ENCODE measurements around the gene A3GALT2. TPM values are rescaled to one million over a fixed set of nuclear protein-coding genes. Genes with fewer than 3 reads are reported as not detected.

The A3GALT2 gene
- polyA plus RNA-seq, 1 donor from 2014 or later: 0.35 TPM

DNA sequence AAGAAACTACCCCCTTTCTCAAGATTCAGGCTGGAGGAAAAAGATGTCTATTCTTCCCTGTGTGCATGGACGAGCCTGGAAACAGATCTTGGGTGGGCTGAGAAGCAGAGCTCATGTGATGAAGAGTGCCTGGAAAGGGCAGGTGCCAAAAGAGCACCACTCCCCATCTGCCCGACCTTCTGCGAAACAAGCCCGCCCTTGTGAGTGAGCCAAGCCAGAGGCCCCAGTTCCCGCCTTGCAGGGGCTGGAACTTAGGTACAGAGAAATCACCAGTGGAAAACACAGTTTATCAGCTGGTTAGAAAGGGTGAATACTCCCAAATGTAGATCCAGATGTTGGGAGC lies 26.7 kb upstream of the A3GALT2 start:
- H4K20me1 ChIP-seq (ENCODE audit: insufficient read depth): peaks cover 10% of the 10 kb centered on the region
- H3K27ac ChIP-seq (ENCODE audit: low read length): peak overlapping the region; percentile 85
- no peaks in the 10 kb centered on the region for H3K9me2 ChIP-seq (ENCODE audit: insufficient read depth, low read length)
- no peaks in the 10 kb centered on the region for H3K9me3 ChIP-seq (ENCODE audit: low read length)
- no peaks in the 10 kb centered on the region for H3F3A ChIP-seq (ENCODE audit: insufficient read depth, low read length, poor library complexity, severe bottlenecking)
- H2AFZ ChIP-seq (ENCODE audit: low read depth, low read length): no peak overlapping the region
- H3K4me3 ChIP-seq (ENCODE audit: low read length): peak overlapping the region; percentile 86
- peaks cover 5% of the 10 kb centered on the region for H3K36me3 ChIP-seq (ENCODE audit: insufficient read depth, low read length)
- H3K9ac ChIP-seq (ENCODE audit: low read length): peak overlapping the region; percentile 84
- peaks cover 75% of the 10 kb centered on the region for H3K79me2 ChIP-seq (replicated peaks; ENCODE audit: insufficient read depth, low read length)
- TF ChIP-seq EP300 (conservative IDR thresholded peaks at IDR 0.05; ENCODE audit: poor library complexity, severe bottlenecking): no peak
- no peak for TF ChIP-seq EZH2 (IDR thresholded peaks at IDR 0.05; ENCODE audit: borderline replicate concordance, insufficient read depth, low read length, poor library complexity, severe bottlenecking)
- TF ChIP-seq, protein P1, sequence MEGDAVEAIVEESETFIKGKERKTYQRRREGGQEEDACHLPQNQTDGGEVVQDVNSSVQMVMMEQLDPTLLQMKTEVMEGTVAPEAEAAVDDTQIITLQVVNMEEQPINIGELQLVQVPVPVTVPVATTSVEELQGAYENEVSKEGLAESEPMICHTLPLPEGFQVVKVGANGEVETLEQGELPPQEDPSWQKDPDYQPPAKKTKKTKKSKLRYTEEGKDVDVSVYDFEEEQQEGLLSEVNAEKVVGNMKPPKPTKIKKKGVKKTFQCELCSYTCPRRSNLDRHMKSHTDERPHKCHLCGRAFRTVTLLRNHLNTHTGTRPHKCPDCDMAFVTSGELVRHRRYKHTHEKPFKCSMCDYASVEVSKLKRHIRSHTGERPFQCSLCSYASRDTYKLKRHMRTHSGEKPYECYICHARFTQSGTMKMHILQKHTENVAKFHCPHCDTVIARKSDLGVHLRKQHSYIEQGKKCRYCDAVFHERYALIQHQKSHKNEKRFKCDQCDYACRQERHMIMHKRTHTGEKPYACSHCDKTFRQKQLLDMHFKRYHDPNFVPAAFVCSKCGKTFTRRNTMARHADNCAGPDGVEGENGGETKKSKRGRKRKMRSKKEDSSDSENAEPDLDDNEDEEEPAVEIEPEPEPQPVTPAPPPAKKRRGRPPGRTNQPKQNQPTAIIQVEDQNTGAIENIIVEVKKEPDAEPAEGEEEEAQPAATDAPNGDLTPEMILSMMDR (IDR thresholded peaks at IDR 0.05; ENCODE audit: poor library complexity, severe bottlenecking): no peak
- no peak for TF ChIP-seq POLR2AphosphoS5 (IDR thresholded peaks at IDR 0.05)
- H3K27me3 ChIP-seq (ENCODE audit: insufficient read depth, low read depth, low read length): no peaks in the 10 kb centered on the region
- peak overlapping the region; percentile 95 for H3K4me2 ChIP-seq (ENCODE audit: low read length)

DNA sequence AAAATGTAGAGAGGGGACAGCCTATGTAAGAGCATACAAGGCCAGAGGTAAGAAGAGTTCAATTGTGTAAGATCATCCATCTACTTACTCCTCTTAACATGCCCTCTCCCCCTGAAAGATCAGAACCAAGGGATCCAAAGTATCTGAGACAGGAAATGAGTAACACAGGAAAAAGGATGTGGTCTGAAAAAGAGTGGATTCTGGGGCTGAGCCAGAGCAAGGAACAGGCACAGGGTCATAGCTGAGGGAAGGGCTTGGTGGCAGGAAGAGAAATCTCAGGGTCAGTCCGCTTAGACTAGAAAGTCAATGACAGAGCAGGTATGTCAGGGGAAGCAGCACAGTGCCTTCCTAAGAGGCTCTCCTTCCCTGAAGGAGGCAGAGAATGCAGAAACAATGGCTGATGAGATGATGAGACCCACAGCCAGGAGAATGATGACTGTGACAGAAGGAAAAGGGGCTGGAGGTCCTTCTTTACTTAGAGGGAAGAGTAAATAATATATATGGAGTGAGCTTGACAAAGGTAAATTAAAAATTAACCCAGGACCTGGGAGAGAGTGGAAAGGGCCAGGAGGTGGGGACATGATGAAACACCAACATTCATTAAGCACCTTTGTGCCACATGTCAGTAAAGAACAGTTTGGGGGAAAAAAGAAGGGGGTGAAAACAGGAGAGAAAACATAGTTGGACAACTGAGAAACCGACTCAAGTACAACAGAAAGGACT lies 26.2 kb upstream of the A3GALT2 start:
- no peak overlapping the region for H2AFZ ChIP-seq (ENCODE audit: low read depth, low read length)
- peak overlapping the region; percentile 85 for H3K27ac ChIP-seq (ENCODE audit: low read length)
- peak overlapping the region; percentile 86 for H3K4me3 ChIP-seq (ENCODE audit: low read length)
- no peak for TF ChIP-seq RAD21 (conservative IDR thresholded peaks at IDR 0.05)
- no peak for TF ChIP-seq MXI1 (conservative IDR thresholded peaks at IDR 0.05; ENCODE audit: poor library complexity, severe bottlenecking)
- TF ChIP-seq SMC3 (conservative IDR thresholded peaks at IDR 0.05; ENCODE audit: poor library complexity): no peak
- TF ChIP-seq TAF1 (IDR thresholded peaks at IDR 0.05; ENCODE audit: low read depth): no peak
- no peak for TF ChIP-seq POLR2AphosphoS5 (IDR thresholded peaks at IDR 0.05)
- TF ChIP-seq, protein P1 (IDR thresholded peaks at IDR 0.05; ENCODE audit: poor library complexity, severe bottlenecking): no peak
- no peak for TF ChIP-seq EP300 (conservative IDR thresholded peaks at IDR 0.05; ENCODE audit: poor library complexity, severe bottlenecking)
- TF ChIP-seq, protein P2, sequence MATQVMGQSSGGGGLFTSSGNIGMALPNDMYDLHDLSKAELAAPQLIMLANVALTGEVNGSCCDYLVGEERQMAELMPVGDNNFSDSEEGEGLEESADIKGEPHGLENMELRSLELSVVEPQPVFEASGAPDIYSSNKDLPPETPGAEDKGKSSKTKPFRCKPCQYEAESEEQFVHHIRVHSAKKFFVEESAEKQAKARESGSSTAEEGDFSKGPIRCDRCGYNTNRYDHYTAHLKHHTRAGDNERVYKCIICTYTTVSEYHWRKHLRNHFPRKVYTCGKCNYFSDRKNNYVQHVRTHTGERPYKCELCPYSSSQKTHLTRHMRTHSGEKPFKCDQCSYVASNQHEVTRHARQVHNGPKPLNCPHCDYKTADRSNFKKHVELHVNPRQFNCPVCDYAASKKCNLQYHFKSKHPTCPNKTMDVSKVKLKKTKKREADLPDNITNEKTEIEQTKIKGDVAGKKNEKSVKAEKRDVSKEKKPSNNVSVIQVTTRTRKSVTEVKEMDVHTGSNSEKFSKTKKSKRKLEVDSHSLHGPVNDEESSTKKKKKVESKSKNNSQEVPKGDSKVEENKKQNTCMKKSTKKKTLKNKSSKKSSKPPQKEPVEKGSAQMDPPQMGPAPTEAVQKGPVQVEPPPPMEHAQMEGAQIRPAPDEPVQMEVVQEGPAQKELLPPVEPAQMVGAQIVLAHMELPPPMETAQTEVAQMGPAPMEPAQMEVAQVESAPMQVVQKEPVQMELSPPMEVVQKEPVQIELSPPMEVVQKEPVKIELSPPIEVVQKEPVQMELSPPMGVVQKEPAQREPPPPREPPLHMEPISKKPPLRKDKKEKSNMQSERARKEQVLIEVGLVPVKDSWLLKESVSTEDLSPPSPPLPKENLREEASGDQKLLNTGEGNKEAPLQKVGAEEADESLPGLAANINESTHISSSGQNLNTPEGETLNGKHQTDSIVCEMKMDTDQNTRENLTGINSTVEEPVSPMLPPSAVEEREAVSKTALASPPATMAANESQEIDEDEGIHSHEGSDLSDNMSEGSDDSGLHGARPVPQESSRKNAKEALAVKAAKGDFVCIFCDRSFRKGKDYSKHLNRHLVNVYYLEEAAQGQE (IDR thresholded peaks at IDR 0.05; ENCODE audit: borderline replicate concordance): no peak
- peaks cover 81% of the 10 kb centered on the region for H3K79me2 ChIP-seq (replicated peaks; ENCODE audit: insufficient read depth, low read length)
- peak overlapping the region; percentile 84 for H3K9ac ChIP-seq (ENCODE audit: low read length)
- H3K9me3 ChIP-seq (ENCODE audit: low read length): no peaks in the 10 kb centered on the region
- no peaks in the 10 kb centered on the region for H3K27me3 ChIP-seq (ENCODE audit: insufficient read depth, low read depth, low read length)
- H3F3A ChIP-seq (ENCODE audit: insufficient read depth, low read length, poor library complexity, severe bottlenecking): no peaks in the 10 kb centered on the region
- H3K36me3 ChIP-seq (ENCODE audit: insufficient read depth, low read length): peaks cover 5% of the 10 kb centered on the region
- H3K4me2 ChIP-seq (ENCODE audit: low read length): peak overlapping the region; percentile 95
- no peaks in the 10 kb centered on the region for H3K9me2 ChIP-seq (ENCODE audit: insufficient read depth, low read length)
- peaks cover 15% of the 10 kb centered on the region for H4K20me1 ChIP-seq (ENCODE audit: insufficient read depth)
